Renal pelvis (tissue), 4 donors: ENCODE results near the gene CDC26. TPM values are rescaled to one million over a fixed set of nuclear protein-coding genes. Genes with fewer than 3 reads are reported as not detected.
"Not testable (repeated sequence)": the region's sequence is repeated elsewhere in the genome, so short reads cannot be mapped to it uniquely, and the experiment has no call there.

Experiments
- DNase-seq: peaks from one replicate; pipeline ENCODE4 v3.0.0-alpha.2; 2013
- polyA plus RNA-seq, 3 donors: library from polyadenylated mRNA; unstranded; fragments of 120-200 nt; gene quantifications; one replicate each; pipeline ENCODE4 v1.2.1, GENCODE V29; 2013; ENCODE audit not compliant: insufficient read length in 3 of 3

Gene CDC26
- polyA plus RNA-seq, 3 donors: 33.0 to 42.9 (median 36.3) TPM

GRCh38 chr9:113298924-113299770 is 23.8 kb upstream of the CDC26 start:
- no peak for DNase-seq

DNA sequence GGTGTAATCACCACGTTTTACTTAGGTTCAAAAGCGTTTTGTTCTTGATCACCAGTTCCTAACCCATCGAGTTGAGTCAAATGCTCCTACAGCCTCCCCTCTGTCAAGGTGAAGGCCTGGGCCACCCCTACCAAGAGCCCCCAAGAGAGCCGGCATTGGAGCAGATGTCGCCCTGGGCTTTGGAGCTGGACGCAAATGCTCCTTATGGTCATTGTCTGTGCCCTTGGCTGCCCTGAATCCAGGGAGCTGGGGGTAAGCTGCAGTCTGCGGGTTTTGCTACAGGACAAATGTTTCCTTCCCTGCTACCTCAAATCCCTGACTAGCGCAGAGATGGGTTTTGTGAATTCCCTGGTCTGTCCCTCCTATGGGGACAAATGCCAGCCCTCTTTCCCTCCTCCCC is 22.9 kb upstream of the CDC26 start:
- DNase-seq: no peak

- no peak for DNase-seq
Observed at GRCh38 chr9:113296796-113297558, 21.6 kb upstream of the CDC26 start.

GRCh38 chr9:113296247-113296646 is 20.9 kb upstream of the CDC26 start:
- not testable (repeated sequence) for DNase-seq

DNA sequence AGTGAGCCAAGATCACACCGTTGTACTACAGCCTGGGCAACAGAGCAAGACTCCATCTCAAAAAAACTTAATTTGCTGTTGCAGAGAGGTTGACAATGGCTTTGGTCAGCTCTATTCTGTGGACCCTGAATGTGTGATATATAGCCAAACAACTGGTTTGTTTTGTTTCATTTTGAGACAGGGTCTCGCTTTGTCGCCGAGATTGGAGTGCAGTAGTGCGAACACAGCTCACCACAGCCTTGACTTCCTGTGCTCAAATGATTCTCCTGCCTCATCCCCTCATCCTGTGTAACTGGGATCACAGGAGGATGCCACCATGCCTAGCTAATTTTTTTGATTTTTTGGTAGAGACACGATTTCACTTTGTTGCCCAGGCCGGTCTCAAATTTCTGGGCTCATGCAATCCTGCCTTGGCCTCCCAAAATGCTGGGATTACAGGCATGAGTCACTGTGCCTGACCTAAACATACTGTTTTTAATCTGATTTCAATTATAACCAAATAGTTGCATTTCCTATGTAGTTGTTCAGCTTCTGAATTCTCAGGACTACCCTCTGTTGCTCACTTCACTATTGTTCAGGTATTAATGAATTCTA is 18.0 kb upstream of the CDC26 start:
- no peak for DNase-seq

DNA sequence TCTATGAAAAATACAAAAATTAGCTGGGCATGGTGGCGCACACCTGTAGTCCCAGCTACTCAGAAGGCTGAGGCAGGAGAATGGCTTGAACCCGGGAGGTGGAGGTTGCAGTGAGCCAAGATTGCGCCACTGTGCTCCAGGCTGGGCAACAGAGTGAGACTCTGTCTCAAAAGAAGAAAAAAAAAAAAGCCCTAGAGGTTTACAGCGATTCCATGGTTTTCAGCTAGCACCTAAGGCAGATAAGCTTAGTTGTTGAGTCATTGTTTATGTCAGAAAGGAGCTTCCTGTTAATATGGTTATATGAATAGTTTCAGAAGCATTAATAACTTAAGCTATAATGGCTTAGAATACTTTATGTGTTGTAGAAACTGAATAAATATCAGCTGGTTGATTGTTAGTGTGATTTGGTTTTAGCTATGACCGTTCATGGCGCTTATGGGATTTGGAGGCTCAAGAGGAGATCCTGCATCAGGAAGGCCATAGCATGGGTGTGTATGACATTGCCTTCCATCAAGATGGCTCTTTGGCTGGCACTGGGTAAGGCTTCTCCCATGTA is 14.8 kb upstream of the CDC26 start:
- DNase-seq: no peak

DNA sequence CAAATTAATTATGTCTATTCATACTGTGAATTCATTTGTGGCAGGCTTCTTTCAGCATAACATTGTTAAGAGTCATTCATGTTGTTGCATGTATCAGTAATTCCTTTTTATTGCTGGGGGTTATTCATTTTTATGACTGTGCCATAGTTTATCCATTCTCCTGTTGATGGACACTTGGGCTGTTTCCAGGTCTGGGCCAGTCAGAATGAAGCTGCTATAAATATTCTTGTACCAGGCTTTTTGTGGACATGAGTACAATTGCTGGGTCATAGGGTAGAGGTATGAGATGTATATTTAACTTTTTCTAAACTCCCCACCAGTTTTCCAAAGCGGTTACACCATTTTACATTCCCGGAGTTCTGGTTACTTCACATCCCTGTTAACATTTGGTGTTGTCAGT is 13.7 kb upstream of the CDC26 start:
- DNase-seq: no peak

GRCh38 chr9:113281356-113281755 is 6.0 kb upstream of the CDC26 start:
- no peak for DNase-seq

DNA sequence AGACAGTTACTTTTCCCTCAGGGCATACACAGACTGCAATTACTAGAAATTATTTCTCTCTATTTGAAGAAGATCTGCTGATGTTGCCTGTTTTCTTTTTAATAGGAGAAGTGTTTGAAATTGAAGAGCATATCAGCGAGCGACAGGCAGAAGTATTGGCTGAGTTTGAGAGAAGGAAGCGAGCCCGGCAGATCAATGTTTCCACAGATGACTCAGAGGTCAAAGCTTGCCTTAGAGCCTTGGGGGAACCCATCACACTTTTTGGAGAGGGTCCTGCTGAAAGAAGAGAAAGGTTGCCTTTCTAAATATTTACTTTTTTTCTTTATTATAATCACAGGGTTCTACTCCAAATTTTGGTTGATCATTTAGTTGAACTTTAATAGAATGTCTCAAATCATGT is 3.5 kb upstream of the CDC26 start:
- no peak for DNase-seq

DNA sequence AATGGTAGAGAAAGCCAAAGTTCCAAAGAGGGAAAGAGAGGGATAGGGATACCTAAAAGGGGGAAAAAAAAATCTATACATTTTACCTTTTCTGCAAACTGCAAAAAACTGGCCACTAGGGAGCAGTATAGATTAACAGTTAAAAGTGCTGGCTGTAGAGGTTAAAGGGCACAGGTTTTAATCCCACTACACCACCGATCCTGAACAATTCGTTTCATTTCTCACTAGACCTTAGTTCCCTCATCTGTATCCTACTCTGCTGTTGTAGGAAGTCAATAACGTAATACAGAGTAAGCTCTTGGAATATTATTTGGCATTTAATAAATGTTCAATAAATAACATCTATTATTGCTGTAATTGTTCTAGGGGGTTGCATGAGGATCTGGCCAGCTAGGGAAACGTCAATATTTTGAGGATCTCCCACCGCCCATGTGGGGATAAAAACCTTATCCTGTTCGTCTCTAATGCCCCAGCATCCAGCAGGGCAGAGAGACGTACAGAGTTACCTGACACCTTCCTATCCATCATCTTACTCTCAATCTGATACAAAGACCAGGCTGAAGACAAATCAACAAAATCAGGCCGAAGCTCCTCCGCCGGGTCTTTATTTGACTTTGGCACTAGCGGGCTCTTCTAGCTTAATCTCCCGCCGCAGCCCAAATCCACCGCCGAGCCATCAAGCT is 757 bp downstream of the CDC26 start:
- peak; percentile 72 for DNase-seq

DNA sequence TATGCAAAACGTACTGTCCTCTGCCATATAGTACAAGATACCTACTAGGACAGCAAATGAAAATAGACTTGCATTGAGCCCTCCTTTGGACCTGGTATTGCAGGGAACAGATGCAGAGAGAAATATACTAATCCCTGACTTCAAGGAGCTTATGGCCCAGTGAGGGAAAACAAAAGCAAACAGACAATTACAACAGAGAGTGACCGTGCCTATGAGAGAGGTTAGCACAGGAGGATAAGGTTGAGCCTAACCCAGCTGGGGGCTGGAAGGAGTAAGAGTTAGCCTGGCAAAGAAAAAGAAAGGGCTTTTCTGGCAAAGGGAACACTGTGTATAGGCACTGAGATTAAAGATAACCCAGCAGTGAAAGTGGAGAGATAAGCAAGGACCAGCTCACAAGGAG is 5.5 kb downstream of the CDC26 start:
- no peak for DNase-seq

- DNase-seq: no peak
Observed at GRCh38 chr9:113269355-113269754, 6.0 kb downstream of the CDC26 start.

GRCh38 chr9:113267911-113268566 is 7.3 kb downstream of the CDC26 start:
- no peak for DNase-seq

DNA sequence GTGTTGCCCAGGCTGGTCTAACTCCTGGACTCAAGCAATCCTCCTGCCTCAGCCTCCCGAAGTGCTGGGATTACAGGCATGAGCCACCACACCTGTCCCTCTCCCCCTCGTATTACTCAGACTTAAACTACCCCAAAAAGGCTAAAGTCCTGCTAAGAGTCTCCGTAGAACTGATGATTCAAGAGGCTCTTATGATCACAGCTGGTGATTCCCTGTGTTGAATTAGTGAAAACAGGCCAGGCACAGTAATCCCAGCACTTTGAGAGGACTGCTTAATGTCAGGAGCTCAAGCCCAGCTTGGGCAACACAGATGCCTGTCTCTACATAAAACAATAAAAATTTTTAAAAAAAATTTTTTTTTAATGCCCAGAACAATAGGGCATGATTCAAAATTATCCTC is 9.2 kb downstream of the CDC26 start:
- DNase-seq: no peak

DNA sequence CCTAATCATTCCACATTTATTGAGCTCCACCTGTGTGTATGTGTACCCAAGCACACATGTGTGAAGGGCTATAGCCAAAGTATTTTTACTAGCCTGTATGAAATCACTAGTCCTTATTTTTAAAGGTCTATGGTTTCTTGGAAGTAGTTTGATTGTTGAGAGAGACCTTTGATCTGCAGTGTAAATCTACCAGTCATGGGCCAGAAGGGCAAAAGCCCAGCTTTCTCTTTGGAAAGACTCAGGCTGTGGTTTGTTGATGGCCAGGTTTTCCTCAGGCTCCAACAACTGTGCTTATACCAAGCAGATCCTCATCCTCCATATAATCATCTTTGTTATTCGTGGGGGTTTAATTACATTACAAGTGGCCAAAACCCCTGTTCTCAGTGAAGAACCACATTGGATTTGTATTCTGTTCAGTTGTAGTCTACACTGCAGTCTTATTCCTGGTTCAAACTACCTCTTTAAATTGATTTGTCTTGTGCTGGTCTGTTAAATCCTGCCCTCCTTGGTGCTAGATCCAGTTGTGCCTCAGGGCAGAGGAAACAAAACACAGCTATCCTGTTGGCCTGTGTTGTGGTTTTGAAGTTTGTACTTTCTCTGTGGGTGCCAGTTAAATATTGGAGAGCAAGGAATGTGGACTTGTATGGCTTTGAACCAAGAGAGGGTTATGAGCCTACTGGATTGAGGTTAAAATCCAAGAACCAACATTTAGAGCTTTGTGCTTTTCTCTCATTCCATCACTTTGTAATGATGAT is 13.3 kb downstream of the CDC26 start:
- no peak for DNase-seq

DNA sequence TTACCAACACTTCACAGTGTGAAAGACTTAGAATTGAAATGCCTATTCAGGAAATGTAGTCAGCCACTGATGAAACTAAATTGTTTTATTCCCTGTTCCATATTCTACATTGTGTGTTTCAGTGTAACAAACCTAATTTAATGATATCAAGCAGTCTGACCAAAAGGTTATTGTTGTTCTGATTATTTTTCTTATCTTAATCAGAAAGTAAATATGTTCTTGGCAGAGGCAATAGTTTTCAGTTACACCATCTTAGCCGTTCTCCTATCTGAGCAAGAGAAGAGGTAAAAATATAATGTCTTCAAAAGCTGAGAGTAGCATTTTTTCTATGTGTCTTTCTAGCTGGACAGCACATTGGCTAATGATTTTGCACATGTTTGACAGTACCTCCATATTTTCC is 17.1 kb downstream of the CDC26 start:
- no peak for DNase-seq

DNA sequence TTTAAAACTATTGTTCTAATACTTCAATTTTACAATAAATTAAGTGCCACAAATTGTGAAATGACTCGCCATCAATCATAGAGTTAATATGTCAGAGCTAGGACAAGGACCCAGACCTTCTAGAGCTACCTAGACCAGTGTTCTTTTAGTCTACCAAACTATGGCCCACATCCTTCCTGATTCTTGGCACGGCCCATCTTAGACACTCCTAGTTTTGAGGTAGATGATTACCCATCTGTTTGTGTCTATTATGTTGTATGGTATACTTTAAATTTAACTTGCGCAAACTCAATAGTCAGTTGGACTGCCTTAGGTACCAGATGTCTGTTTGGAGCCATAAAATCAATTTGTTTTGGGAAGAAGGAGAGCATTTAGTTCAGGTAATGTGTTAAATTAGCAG is 17.5 kb downstream of the CDC26 start:
- no peak for DNase-seq

GRCh38 chr9:113255438-113255837 is 19.9 kb downstream of the CDC26 start:
- DNase-seq: no peak

DNA sequence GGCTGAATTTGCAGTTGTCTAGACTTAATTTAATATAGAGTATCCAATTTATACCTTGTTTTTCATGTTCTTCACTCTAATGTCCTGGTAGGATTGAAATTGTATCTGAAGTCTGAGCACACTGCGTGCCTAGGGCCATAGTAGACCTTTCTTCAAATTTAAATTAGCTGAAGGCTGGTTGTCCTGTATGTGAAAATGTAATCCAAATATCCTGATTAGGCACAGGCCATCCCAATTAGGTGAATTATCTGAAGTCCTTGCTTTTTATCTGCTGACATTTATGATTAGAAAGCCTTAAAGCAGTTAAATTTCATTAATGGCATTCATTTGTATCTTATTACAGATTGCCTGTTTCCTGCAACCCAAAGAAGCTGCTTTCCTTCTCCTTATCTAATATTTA is 20.4 kb downstream of the CDC26 start:
- DNase-seq: no peak

DNA sequence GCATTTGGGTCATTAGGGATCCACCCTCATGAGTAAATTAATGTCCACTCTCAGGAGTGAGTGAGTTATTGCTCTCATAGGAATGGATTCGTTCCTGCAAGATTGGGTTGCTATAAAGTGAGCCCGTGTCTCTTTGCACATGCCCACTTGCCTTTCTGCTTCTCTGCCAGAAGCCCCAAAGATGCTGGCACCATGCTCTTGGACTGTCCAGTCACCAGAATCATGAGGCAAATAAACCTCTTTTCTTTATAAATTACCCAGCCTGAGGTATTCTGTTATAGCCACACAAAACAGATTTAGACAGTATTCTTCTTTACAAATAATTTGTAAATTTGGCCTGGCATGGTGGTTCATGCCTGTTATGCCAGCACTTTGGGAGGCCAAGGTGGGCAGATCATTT is 24.6 kb downstream of the CDC26 start:
- no peak for DNase-seq

- not testable (repeated sequence) for DNase-seq
Observed at GRCh38 chr9:113249661-113250060, 25.7 kb downstream of the CDC26 start.
